ENCODE data around the gene BIRC2. TPM values are rescaled to one million over a fixed set of nuclear protein-coding genes. Genes with fewer than 3 reads are reported as not detected.

The BIRC2 gene
- total and polyA plus RNA-seq, 9 of the 15 experiments (the other 6 are each of a cell fraction or from before 2014, with no cell fraction given), result 14.3 to 45.9 (median 20.7) TPM

GRCh38 chr11:102341844-102342318 lies 5.1 kb upstream of the BIRC2 start (continued):
- TF ChIP-seq GTF3C2 (IDR thresholded peaks at IDR 0.05; ENCODE audit: borderline replicate concordance, extremely low read depth, insufficient read length) (no peak), DEAF1 (CRISPR knock-in tag; IDR thresholded peaks at IDR 0.05) (peak; percentile 78), MYNN (IDR thresholded peaks at IDR 0.05) (no peak), MYNN (CRISPR knock-in tag; IDR thresholded peaks at IDR 0.05) (no peak), MEF2D (tag; conservative IDR thresholded peaks at IDR 0.05; ENCODE audit: low read depth) (peak; percentile 90), NELFE (IDR thresholded peaks at IDR 0.05; ENCODE audit: insufficient read depth, insufficient read length) (no peak), ASH1L (IDR thresholded peaks at IDR 0.05; ENCODE audit: borderline replicate concordance, low read depth, partially characterized antibody) (no peak), TFAP4 (CRISPR knock-in tag; IDR thresholded peaks at IDR 0.05; ENCODE audit: borderline replicate concordance) (peak; percentile 94), TFE3 (CRISPR knock-in tag; IDR thresholded peaks at IDR 0.05) (no peak), ZNF395 (CRISPR knock-in tag; IDR thresholded peaks at IDR 0.05) (peak; percentile 71), HDAC3 (IDR thresholded peaks at IDR 0.05; ENCODE audit: borderline replicate concordance, partially characterized antibody) (peak; percentile 95), RBM22 (IDR thresholded peaks at IDR 0.05; ENCODE audit: low read depth, low read length, poor library complexity, severe bottlenecking) (no peak), NCOA6 (IDR thresholded peaks at IDR 0.05) (no peak), ATF1 (CRISPR knock-in tag; IDR thresholded peaks at IDR 0.05) (no peak), ATF1 (tag; IDR thresholded peaks at IDR 0.05) (peak; percentile 62), ZBTB26 (CRISPR knock-in tag; IDR thresholded peaks at IDR 0.05) (peak; percentile 90; the same call in 1 of the 2 replicates), ARNT (IDR thresholded peaks at IDR 0.05) (peak; percentile 87 to 97; a peak in 3 of 4 replicates), CEBPB (tag; IDR thresholded peaks at IDR 0.05) (no peak), ELF2 (CRISPR knock-in tag; IDR thresholded peaks at IDR 0.05) (no peak), TAF9B (IDR thresholded peaks at IDR 0.05; ENCODE audit: partially characterized antibody) (peak; percentile 32)

Measured in K562 (cell line).